ENCODE measurements around the gene IL17D. TPM values are rescaled to one million over a fixed set of nuclear protein-coding genes. Genes with fewer than 3 reads are reported as not detected.
"Not testable (repeated sequence)": the region's sequence is repeated elsewhere in the genome, so short reads cannot be mapped to it uniquely, and the experiment has no call there.

IL17D gene
- 0.34 and 2.2 TPM in 2 replicates for total RNA-seq (2014; rRNA removed; shearing (Covaris generic))

DNA sequence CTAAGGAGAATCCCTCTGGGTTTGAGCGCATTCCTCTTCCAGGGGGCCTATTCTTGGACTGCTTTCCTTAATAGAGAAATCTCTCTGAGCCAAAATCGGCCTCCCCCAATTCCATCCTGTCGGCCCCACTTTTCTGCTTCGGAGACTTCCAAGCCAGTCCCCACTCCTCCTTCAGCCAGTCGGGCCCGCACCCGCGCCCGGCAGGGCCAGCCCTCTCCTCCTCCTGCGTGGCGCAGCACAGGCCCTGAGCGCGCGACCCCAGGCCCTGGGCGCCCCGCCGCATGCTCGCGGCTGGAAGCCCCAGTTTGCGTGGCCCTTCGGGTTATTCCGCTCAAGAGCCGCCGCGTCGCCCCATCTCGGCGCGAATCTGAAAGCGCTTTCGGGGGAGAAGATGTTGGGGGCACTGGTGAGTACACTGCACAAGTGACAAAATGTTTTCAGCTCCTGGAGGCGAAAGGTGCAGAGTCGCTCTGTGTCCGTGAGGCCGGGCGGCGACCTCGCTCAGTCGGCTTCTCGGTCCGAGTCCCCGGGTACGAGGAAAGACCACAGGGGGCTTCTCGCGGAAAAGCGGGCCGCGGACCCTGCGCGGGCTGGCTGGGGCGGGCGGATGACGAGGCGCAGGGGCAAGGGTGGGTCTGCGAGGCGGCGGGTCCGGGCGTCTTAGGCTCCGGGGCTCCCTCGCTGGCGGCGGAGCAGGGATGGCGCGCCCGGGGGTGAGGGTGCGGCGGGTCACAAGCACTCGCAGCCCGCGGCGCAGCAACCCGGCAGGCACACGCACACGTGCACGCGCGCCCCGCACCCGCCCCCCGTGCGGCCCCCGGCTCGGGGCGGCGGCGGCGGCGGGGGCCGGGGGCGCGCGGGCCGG, at the start of gene IL17D:
Gene IL17D (plus strand): TSS at position 785 of the 865 bp plus-strand sequence. CDS start 303 bp downstream, outside the sequence.
- DNase-seq (ENCODE audit: low spot score), result no peak

DNA sequence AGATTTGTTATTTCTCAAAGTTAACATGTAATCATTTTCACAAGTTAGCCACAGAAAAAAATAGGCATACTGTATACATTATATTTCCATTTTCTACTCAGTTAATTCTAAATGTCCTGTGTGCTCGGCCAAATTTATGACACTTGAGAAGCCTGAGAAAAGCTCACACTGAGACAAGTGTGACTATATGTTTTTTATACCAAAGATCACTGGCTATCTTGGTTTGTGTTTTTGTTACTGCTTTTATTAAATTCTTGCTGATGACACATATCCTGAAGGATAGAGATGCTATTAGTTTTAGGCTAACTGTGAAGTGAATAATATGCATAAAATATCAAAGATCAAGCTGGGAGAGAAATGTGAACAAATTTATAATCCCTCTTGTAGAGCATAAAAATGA, 49.3 kb upstream of the IL17D start:
- DNase-seq (ENCODE audit: low spot score), result peak; percentile 19

- DNase-seq (ENCODE audit: low spot score), result no peak
These were observed 45.0 kb upstream of the IL17D start for GRCh38 chr13:20658451-20659040.

DNA sequence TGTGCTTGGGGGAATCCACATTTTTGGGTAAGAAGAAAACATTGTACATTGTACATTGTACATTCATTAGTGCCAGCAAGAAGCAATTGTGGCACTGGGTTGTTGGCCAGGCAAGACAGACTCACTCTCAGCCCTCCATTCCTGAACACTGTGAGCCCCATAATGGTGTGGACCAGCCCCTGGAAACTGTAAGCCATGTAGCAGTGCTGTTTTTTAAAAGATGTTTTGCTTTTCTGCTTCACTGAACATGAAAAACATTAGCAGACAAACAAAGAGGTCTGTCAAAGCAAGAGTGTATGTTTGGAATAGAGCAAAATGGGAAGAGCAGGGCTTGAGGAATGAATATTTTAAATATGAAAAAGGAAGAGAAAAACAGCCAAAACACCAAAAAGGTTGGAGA, 39.1 kb upstream of the IL17D start:
- DNase-seq (ENCODE audit: low spot score), result no peak

GRCh38 chr13:20666948-20667347, 36.6 kb upstream of the IL17D start:
- DNase-seq (ENCODE audit: low spot score), result no peak

- DNase-seq (ENCODE audit: low spot score), result no peak
These were observed 35.6 kb upstream of the IL17D start for GRCh38 chr13:20667857-20668437.

DNA sequence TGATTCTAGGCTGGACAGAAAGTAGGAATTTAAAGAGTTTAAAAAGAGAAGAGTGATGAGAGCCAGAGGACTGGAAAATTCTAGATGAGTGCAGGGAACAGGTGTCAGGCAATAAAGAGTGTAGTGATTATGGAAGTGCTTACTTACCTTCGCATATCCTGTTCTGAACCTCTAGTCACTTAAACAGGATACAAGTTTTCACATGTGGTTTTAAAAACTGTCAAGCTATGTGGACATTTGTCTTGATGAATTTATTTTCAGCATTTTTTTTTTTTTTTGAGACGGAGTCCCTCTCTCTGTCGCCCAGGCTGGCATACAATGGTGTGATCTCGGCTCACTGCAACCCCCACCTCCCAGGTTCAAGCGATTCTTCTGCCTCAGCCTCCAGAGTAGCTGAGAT, 34.3 kb upstream of the IL17D start:
- DNase-seq (ENCODE audit: low spot score), result no peak

DNA sequence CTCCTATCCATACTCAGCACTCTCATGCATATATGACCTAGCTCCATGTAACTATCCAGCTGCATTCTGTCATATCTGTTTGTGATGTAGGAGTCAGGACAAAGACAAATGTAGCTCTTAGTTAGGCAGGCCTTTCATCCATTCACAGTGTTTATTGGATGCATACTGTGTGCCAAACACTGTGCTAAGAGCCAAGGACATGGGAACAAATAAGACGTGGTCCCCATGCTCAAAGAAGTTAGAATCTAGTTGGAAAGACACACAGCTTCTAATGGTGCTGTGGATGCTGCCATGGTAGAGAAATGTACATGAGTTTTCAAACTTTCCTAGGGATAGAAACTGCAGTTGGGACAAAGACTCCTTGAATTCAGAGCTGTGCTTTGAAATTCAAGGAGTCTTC, 31.7 kb upstream of the IL17D start:
- no peak for DNase-seq (ENCODE audit: low spot score)

DNA sequence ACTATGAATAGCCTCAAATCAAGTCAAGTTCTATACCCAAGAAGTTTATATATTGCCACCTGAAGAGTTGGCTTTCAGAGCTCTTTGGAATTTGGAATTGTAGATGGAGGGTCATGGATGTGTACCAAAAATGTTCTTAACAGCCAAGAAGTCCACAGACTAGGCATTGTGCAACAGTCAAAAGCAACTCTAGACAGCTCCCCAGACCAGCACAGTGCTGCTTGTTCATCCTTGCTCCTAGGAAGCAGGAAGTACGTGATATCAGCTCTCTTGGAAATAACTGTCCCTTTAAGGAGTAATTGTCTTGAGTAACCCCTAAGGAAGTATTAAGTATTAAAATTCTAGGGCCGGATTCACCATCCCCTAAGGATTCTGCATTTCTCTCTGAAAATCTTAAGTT, 30.7 kb upstream of the IL17D start:
- DNase-seq (ENCODE audit: low spot score), result no peak

GRCh38 chr13:20673715-20674114, 29.8 kb upstream of the IL17D start:
- DNase-seq (ENCODE audit: low spot score), result no peak

GRCh38 chr13:20676213-20676612, 27.3 kb upstream of the IL17D start:
- no peak for DNase-seq (ENCODE audit: low spot score)

DNA sequence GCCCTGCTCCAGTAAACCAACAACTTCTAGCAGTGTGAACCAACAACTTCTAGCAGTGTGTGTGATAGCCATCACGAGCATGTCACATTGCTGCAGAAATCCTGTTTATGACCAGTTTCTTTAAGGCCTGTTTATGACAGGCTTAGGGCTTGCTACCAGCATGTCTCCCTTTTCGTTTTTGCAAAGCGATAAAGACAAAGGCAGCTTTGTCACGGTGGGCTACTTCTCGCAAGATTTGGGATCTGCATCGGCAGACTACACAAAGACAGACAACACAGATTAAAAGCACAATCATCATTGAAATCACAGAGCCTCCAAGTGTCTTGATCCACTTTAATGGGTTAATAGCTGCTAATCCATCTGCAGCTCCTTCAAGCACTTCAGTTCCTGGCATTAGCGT, 24.9 kb upstream of the IL17D start:
- DNase-seq (ENCODE audit: low spot score), result not testable (repeated sequence)

DNA sequence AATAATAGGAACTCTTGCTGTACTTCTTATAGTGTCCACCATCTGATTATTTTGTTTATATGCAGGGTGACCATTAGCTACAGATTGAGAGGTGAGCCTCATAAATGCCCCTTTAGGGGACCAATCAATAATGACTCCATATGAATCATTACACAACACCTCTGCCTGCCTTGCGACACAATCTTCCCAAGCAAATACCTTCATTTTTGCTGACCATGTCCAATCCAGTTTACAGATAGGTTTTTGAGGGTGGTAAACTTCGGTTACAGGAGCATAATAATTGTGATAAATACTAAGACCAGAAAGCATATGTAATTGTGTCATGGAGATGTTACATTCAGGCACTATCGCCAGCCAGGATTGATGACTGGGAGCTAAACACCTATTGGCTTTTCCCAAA, 23.6 kb upstream of the IL17D start:
- no peak for DNase-seq (ENCODE audit: low spot score)

- DNase-seq (ENCODE audit: low spot score), result no peak
These were observed 23.0 kb upstream of the IL17D start for GRCh38 chr13:20680416-20681080.

- DNase-seq (ENCODE audit: low spot score), result not testable (repeated sequence)
These were observed 22.0 kb upstream of the IL17D start for GRCh38 chr13:20681481-20681880.

- no peak for DNase-seq (ENCODE audit: low spot score)
These were observed 21.4 kb upstream of the IL17D start for GRCh38 chr13:20682061-20682460.

DNA sequence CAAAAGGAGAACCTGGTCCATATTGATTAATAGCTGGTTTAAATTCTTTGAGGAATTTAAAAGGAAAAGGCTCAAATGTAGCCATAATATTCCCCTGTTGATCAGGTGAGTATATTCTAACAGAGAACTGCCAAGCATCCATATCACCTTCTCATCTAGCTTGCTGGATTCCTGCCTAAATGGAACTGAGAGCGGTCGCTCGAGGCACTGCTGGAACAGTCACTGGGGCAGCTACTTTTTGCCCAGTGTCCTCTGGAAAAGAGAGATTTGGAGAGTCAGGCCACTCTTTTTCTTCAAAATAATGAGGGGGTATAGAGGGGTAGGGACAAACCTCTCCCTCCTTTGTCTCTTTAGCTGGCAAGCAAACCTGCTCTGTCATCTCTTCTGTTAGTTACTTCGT, 19.5 kb upstream of the IL17D start:
- DNase-seq (ENCODE audit: low spot score), result no peak

DNA sequence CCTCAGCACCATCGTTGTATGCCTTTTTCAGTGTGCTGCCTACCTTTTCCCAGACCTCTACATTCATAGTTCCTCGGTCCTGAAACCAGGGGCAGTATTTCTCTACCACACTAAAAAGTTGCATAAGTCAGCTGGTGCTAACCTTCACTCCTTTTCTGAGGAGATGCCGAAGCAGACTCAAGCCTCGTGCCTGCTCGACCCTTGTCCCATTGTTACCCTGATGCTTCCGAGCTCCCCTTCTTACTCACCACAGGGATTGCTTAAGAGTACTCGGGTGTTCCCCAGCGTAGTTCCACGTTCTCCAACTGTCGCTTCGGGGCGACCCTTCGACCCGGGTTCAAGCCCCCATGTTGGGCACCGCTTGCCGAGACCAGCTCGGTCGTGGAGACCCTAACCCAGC, 19.0 kb upstream of the IL17D start:
- DNase-seq (ENCODE audit: low spot score), result no peak

DNA sequence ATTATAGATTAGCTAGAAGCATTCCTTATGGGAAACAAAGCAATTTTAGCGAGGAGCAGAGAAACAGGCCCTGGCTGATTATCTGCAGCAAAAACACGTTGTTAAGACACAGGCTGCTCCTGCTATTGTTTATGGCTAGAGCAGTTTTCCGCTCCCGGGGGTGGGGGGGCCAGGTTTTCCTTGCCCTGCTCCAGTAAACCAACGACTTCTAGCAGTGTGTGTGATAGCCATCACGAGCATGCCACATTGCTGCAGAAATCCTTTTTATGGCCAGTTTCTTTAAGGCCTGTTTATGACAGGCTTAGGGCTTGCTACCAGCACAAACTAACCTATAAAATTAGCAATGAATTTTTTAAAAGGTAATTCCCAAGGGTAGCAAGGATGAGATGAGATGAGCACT, 18.4 kb upstream of the IL17D start:
- DNase-seq (ENCODE audit: low spot score), result no peak

DNA sequence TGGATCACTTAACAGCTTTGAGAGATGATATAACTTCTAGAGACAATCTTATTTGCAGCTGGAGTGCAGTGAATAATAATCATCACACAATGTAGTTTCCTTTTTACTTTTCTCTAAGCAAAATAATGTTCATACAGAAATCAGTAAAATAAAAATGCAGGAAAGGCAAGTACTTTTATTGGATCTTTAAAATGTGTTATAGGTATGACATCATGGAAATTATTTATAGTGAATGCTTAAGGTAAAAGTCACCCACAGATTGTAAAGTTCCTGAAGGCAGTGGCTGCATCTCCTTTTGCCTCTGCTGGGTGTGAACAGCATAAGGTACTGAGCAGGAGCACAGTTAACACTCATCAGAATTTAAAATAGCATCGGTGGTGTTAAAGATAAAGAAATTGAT, 17.3 kb upstream of the IL17D start:
- DNase-seq (ENCODE audit: low spot score), result no peak

GRCh38 chr13:20686863-20687579, 16.5 kb upstream of the IL17D start:
- no peak for DNase-seq (ENCODE audit: low spot score)

GRCh38 chr13:20689291-20689690, 14.2 kb upstream of the IL17D start:
- no peak for DNase-seq (ENCODE audit: low spot score)
